Measurements from ENCODE around the gene PEAR1.

PEAR1 gene

GRCh38 chr1:156893048-156893953, at the start of gene PEAR1:
Gene PEAR1, plus strand, starts transcription at chr1:156893718. Its CDS starts 10,209 bp downstream, at chr1:156903927.
- DNase-seq (ENCODE audit: low spot score) = no peak

- DNase-seq (ENCODE audit: low spot score) = no peak
Observed at GRCh38 chr1:156844102-156844501, 49.4 kb upstream of the PEAR1 start.

GRCh38 chr1:156844638-156845037, 48.9 kb upstream of the PEAR1 start:
- DNase-seq (ENCODE audit: low spot score) = no peak

GRCh38 chr1:156845055-156845952, 48.2 kb upstream of the PEAR1 start:
- no peak for DNase-seq (ENCODE audit: low spot score)

- no peak for DNase-seq (ENCODE audit: low spot score)
Observed at GRCh38 chr1:156845953-156846545, 47.5 kb upstream of the PEAR1 start.

- no peak for DNase-seq (ENCODE audit: low spot score)
Observed at GRCh38 chr1:156846643-156847042, 46.9 kb upstream of the PEAR1 start.

GRCh38 chr1:156847591-156848460, 45.7 kb upstream of the PEAR1 start:
- no peak for DNase-seq (ENCODE audit: low spot score)

- no peak for DNase-seq (ENCODE audit: low spot score)
Observed at GRCh38 chr1:156848461-156849150, 44.9 kb upstream of the PEAR1 start.

GRCh38 chr1:156849151-156849496, 44.4 kb upstream of the PEAR1 start:
- no peak for DNase-seq (ENCODE audit: low spot score)

- no peak for DNase-seq (ENCODE audit: low spot score)
Observed at GRCh38 chr1:156851779-156852417, 41.6 kb upstream of the PEAR1 start.

- DNase-seq (ENCODE audit: low spot score) = peak; percentile 43
Observed at GRCh38 chr1:156852418-156852874, 41.1 kb upstream of the PEAR1 start.

GRCh38 chr1:156853761-156854160, 39.8 kb upstream of the PEAR1 start:
- no peak for DNase-seq (ENCODE audit: low spot score)

- no peak for DNase-seq (ENCODE audit: low spot score)
Observed at GRCh38 chr1:156854634-156855033, 38.9 kb upstream of the PEAR1 start.

- no peak for DNase-seq (ENCODE audit: low spot score)
Observed at GRCh38 chr1:156856282-156856785, 37.2 kb upstream of the PEAR1 start.

- no peak for DNase-seq (ENCODE audit: low spot score)
Observed at GRCh38 chr1:156857532-156857931, 36.0 kb upstream of the PEAR1 start.

GRCh38 chr1:156858555-156858956, 35.0 kb upstream of the PEAR1 start:
- DNase-seq (ENCODE audit: low spot score) = no peak

- peak; percentile 17 for DNase-seq (ENCODE audit: low spot score)
Observed at GRCh38 chr1:156858959-156859522, 34.5 kb upstream of the PEAR1 start, which contains the start of gene INSRR. Gene INSRR, minus strand, starts transcription at chr1:156859117. Its CDS starts 496 bp downstream, at chr1:156858621.

- DNase-seq (ENCODE audit: low spot score) = peak; percentile 23
Observed at GRCh38 chr1:156859523-156860112, 33.9 kb upstream of the PEAR1 start.

- peak; percentile 63 for DNase-seq (ENCODE audit: low spot score)
Observed at GRCh38 chr1:156860113-156860627, 33.3 kb upstream of the PEAR1 start.
